IMR-90 (cell line): Measurements from ENCODE around the gene ZDHHC3.

Experiments used
- BHLHE40 ChIP-seq: fragments of 150-350 bp; IDR thresholded peaks from 2 replicates; pipeline ENCODE4 v1.6.1; 2016; ENCODE audit warnings: mild to moderate bottlenecking, low read depth, low read length
- CEBPB ChIP-seq: IDR thresholded peaks from 2 replicates; pipeline ENCODE4 v1.6.1; 2012; ENCODE audit warnings: low read depth, low read length, improper control_type of control experiment
- FOS ChIP-seq: fragments of 150-350 bp; IDR thresholded peaks from 2 replicates; pipeline ENCODE4 v1.6.1; 2016; ENCODE audit warnings: low read depth, low read length
- MAFK ChIP-seq: IDR thresholded peaks from 2 replicates; pipeline ENCODE4 v1.6.1; 2012; ENCODE audit warnings: low read depth, low read length, improper control_type of control experiment
- MAZ ChIP-seq: IDR thresholded peaks from 2 replicates; pipeline ENCODE4 v1.6.1; 2012; ENCODE audit warnings: low read depth, mild to moderate bottlenecking, low read length, improper control_type of control experiment, moderate library complexity, borderline replicate concordance
- NFE2L2 ChIP-seq: fragments of 150-350 bp; IDR thresholded peaks from 2 replicates; pipeline ENCODE4 v1.6.1; 2016; ENCODE audit warnings: low read depth, mild to moderate bottlenecking, low read length
- POLR2A ChIP-seq: IDR thresholded peaks from 2 replicates; pipeline ENCODE4 v1.6.1; 2012; ENCODE audit warnings: mild to moderate bottlenecking, low read depth, low read length
- RAD21 ChIP-seq: IDR thresholded peaks from 2 replicates; pipeline ENCODE4 v1.6.1; 2012; ENCODE audit warnings: low read length, improper control_type of control experiment
- RCOR1 ChIP-seq: IDR thresholded peaks from 2 replicates; pipeline ENCODE4 v1.6.1; 2012; ENCODE audit warnings: mild to moderate bottlenecking, low read length, improper control_type of control experiment; ENCODE audit not compliant: insufficient replicate concordance
- RFX5 ChIP-seq: IDR thresholded peaks from 2 replicates; pipeline ENCODE4 v1.8.0; 2012; ENCODE audit warnings: low read depth, mild to moderate bottlenecking, low read length, moderate library complexity
- SMC3 ChIP-seq: fragments of 150-350 bp; IDR thresholded peaks from 2 replicates; pipeline ENCODE4 v1.6.1; 2016; ENCODE audit warnings: low read depth, mild to moderate bottlenecking, antibody characterized with exemption, low read length, moderate library complexity
- TF ChIP-seq, protein P1 (sequence below): conservative IDR thresholded peaks from 2 replicates; pipeline ENCODE4 v1.5.1; 2012; ENCODE audit warnings: mild to moderate bottlenecking, low read depth, low read length, improper control_type of control experiment
- TF ChIP-seq, protein P2 (sequence below): fragments of 150-350 bp; IDR thresholded peaks from 2 replicates; pipeline ENCODE4 v1.6.1; 2017; ENCODE audit warnings: mild to moderate bottlenecking, antibody characterized with exemption, low read length, low read depth
- TF ChIP-seq, protein P3 (sequence below): fragments of 150-350 bp; IDR thresholded peaks from 2 replicates; pipeline ENCODE4 v1.6.1; 2016; ENCODE audit warnings: low read depth, mild to moderate bottlenecking, low read length, moderate library complexity, borderline replicate concordance

DNA sequence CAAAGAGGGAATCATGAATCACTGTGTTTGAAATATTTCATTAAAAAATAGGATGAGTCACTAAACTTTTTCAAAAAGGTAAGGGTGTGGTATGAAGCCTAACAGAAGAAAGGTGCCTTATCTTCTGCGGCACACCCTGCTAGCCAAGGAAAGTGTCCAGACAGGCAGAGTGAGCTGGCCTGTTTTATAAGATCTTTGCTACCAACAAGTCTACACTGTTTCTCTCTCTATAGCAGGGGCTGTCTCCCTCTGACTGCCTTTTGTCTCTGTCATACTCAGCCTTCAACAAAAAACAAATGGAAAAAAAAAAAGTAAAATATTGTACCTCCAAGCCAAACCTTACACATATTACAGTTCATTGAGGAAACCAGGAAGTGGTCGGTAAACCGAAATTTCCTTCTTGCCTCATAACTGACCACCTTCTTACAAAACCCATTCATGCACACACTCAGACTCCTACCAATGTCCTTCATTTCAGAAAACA is 9.1 kb downstream of the ZDHHC3 start:
- TF ChIP-seq, protein P1, sequence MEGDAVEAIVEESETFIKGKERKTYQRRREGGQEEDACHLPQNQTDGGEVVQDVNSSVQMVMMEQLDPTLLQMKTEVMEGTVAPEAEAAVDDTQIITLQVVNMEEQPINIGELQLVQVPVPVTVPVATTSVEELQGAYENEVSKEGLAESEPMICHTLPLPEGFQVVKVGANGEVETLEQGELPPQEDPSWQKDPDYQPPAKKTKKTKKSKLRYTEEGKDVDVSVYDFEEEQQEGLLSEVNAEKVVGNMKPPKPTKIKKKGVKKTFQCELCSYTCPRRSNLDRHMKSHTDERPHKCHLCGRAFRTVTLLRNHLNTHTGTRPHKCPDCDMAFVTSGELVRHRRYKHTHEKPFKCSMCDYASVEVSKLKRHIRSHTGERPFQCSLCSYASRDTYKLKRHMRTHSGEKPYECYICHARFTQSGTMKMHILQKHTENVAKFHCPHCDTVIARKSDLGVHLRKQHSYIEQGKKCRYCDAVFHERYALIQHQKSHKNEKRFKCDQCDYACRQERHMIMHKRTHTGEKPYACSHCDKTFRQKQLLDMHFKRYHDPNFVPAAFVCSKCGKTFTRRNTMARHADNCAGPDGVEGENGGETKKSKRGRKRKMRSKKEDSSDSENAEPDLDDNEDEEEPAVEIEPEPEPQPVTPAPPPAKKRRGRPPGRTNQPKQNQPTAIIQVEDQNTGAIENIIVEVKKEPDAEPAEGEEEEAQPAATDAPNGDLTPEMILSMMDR: no peak
- TF ChIP-seq FOS (no peak), CEBPB (no peak), POLR2A (no peak), BHLHE40 (no peak), MAFK (no peak), RAD21 (no peak), MAZ (no peak), RFX5 (no peak), RCOR1 (no peak), NFE2L2 (no peak), SMC3 (no peak)
- TF ChIP-seq, protein P2, sequence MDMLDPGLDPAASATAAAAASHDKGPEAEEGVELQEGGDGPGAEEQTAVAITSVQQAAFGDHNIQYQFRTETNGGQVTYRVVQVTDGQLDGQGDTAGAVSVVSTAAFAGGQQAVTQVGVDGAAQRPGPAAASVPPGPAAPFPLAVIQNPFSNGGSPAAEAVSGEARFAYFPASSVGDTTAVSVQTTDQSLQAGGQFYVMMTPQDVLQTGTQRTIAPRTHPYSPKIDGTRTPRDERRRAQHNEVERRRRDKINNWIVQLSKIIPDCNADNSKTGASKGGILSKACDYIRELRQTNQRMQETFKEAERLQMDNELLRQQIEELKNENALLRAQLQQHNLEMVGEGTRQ: no peak
- TF ChIP-seq, protein P3, sequence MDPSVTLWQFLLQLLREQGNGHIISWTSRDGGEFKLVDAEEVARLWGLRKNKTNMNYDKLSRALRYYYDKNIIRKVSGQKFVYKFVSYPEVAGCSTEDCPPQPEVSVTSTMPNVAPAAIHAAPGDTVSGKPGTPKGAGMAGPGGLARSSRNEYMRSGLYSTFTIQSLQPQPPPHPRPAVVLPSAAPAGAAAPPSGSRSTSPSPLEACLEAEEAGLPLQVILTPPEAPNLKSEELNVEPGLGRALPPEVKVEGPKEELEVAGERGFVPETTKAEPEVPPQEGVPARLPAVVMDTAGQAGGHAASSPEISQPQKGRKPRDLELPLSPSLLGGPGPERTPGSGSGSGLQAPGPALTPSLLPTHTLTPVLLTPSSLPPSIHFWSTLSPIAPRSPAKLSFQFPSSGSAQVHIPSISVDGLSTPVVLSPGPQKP: no peak
